Measurements from ENCODE around the gene ATP5IF1. TPM values are rescaled to one million over a fixed set of nuclear protein-coding genes. Genes with fewer than 3 reads are reported as not detected.

The ATP5IF1 gene
- total RNA-seq, 1 donor from 2014 or later: 121 TPM

DNA sequence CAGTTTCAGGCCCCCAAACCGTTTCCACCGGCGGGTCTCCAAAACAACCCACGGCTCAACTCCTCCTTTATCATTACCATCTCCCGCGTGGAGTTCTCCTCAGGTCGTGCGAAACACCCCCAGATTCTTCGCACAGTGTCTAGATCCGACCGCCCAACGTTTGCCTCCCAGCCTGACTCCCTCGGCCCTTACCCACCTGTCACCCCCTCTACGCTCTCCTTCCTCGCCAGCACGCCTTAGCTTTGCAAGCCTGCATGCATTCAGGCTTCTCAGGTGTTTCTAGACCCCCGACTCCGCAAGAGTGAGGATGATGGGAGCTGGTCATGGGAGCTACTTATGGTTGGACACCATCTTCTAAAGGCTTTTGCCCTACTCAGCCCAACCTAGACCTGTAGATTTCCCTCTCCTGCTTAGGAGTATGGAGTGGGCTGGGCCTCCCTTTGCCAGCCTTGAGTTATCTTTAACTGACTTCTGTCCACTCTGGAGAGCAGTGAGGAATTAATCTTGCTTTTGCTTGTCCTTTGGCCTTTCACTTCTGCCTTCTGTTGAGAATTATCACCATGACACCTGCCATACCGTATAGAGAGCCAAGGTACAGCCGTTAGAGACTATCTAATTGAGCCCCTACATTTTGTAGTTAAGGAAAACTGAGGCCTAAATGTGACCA is 865 bp downstream of the ATP5IF1 start:
- peak in 1 of 2 donors; percentile 3 for DNase-seq (ENCODE audit: low read depth in 2 of 2)

DNA sequence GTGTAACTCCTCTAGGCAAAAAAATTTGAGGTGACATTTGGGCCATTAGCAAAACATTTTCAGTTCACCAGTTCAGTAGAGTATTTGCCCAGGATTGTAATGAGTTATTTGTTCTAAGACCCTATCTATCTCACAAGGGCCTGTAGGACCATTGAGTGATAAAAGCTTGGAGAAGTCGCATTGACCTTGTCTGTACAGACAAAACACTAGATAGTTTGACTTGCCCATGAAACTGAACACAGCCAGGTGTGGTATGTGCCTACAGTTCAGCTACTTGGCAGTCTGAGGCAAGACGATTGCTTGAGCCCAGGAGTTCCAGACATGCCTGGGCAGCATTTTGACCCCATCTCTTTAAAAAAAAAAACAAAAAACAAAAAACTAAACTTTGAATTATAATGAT is 3.1 kb downstream of the ATP5IF1 start:
- DNase-seq (ENCODE audit: low read depth in 2 of 2): no peak

DNA sequence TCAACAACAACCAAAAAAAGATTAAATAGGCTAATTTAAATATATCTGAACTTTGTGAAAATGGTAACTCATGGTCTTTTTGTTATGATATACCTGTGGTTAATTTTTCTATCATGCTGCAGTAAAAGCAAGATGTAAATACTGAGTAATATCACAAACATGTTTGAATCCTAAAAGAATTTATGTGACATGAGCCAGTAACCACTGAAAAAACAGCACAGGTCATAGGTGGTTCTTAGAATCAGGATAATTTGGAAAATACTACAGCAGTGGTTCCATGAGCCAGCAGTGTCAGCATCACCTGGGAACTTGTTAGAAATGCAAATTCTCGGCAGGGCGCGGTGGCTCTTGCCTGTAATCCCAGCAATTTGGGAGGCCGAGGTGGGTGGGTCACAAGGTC is 4.1 kb downstream of the ATP5IF1 start:
- DNase-seq (ENCODE audit: low read depth in 2 of 2): no peak

DNA sequence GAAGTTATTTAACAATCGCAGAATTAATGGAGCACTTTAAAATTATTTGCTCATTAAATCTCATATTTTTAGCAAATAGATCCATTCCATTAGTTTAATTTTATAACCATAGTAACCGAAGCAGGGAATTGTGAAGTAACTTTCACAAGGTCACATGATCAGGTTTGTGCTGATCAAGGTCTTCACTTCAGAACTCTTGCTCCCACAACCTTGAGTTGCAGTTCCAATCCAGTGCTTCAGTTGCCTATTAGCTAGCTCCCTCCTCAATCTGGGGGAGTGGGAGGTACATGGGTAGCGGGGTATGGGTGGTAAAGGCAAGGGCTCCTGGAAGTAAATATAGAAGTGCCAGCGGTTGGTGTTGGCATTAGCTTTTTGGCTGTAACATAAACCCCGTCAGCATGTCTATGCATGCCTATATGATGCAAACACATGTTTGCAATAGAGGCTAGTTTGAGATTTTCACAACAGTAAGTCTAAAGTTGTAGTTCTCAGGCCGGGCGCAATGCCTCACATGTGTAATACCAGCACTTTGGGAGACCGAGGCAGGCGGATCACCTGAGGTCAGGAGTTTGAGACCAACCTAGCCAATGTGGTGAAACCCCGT is 5.8 kb downstream of the ATP5IF1 start:
- no peak for DNase-seq (ENCODE audit: low read depth in 2 of 2)

DNA sequence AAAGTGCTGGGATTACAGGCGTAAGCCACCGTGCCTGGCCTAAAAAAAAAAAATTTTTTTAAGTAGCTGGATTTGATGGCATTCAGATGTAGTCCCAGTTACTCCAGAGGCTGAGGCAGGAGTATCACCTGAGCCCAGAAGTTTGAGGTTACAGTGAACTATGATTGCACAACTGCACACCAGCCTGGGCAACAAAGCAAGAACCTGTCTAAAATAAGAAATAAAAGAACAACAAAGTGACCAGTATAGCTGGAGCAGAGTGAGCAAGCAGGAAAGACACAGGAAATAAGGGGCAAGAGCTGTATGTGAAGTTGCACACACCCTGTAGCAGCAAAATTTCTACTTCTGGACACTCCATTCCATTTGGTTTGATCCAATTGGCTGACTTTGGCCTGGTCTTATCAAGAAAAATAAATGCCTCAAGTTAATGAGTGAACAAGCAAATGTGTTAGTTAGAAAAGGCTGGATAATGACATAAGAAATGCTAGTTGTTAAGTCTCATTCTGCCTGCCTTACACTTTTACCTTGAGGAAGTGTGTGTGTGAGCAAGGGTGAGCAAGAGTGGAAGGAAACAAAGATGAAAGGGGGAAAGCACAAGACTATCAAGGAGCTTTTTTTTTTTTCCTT is 7.9 kb downstream of the ATP5IF1 start:
- peak in 1 of 2 donors; percentile 53 for DNase-seq (ENCODE audit: low read depth in 2 of 2)

DNA sequence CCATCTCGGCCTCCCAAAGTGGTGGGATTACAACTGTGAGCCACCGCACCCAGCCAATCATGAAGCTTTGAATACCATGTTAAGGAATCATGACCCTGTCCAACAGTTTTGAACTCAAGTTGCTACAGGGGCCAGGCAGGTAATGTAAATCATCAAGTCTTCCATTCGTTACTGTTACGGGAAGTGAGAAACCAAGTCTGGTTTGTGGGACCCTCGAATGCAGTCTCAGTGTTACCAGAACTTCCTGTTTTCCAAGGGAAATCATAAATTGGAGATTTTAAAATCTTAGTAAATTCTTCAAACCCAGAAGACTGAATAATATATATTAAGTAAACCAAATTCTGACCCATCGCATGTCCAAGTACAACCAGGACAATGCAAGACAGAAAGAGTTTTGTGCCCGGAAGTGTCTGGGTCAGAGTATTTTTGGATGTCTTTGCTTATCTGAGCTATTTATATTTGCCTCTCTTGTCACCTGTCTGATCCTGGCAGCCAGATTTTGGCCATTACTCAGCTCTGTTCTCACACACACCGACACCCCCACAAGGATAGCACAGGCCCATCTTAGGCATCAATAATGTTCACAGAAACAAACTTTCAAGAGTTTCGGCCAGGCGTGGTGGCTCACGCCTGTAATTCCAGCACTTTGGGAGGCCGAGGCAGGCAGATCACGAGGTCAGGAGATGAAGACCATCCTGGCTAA is 8.8 kb downstream of the ATP5IF1 start:
- no peak for DNase-seq (ENCODE audit: low read depth in 2 of 2)

DNA sequence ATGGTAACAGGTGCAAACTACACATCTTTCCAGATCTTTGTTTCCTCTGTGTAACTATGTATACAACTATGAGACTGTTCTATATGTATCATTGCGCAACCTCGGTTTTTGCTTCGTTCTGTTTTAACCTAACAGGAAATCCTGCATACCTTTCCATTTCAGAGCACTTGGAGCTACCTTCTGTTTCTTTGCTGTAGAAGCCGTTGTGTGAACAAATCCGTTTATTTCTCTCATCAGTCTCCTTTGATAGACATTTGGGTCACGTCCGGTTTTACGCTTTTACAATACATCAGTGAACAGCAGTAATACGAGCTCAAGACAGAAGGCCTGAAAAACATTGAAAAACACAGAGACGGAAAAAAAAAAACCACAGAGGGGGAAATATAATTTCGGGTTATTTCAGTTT is 10.5 kb downstream of the ATP5IF1 start:
- peak; percentile 11 to 58 for DNase-seq (ENCODE audit: low read depth in 2 of 2)

DNA sequence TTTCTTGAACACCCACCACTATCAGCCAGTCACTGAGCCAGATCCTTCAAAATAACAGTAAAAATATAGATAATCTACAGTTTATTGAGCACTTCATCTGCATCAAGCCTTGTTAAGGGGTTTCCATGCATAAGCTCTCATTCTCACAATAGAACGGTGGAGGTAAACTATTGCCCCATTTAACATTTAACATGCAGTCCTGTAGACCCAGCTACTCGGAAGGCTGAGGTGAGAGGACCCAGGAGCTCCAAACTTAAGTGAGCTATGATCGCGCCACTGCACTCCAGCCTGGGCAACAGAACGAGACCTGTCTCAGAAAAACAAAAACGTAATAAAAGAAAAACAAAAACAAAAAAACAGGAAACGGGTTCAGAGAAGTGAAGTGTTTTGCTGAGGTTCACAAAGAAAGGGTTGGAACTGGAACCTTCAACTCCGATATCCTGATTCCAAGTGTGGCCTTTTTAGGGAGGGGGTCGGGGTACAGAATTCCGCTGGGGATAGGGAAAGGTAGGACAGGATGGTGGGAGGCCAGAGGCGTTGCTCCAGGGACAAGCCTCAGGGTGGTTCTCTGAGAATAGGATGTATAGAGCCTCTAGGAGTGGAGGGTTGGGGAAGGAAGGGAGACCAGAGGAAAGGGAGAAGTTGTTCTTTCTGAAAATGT is 11.8 kb downstream of the ATP5IF1 start:
- no peak for DNase-seq (ENCODE audit: low read depth in 2 of 2)

DNA sequence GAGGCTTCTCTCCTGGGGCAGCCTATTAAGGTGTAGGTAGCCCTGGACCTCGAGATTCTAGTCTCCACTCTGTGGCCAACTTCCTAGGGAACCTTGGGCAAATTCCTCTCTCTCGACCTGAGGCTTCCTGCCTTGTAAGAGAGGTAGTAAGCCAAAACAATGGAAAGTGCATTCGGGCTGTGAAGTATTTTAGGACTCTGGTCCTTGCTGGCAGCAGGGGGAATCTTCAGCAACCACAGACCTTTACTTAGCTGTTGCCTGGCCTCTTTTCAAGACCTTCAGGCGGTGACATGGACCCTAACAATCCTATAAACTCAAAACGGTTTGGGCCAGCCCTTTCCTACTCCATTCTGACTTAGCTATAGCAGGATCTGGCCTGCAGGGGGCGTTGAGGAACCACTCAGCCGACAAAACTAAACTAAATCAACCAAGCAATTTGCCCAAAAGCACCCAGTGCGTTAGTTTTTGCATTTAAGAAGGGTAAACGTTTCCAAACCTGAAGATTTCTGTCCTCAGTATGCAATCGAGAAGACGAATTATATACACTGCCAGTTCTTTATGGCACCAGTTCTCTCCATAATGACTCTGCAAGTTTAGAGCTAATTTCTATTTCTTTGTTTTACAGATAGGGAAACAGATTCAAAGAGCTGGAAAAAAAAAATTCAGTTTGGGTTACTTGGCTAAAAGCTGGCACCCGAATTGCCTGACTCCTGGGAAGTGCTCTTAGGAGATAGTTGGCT is 12.5 kb downstream of the ATP5IF1 start:
- peak; percentile 49 to 77 for DNase-seq (ENCODE audit: low read depth in 2 of 2)

DNA sequence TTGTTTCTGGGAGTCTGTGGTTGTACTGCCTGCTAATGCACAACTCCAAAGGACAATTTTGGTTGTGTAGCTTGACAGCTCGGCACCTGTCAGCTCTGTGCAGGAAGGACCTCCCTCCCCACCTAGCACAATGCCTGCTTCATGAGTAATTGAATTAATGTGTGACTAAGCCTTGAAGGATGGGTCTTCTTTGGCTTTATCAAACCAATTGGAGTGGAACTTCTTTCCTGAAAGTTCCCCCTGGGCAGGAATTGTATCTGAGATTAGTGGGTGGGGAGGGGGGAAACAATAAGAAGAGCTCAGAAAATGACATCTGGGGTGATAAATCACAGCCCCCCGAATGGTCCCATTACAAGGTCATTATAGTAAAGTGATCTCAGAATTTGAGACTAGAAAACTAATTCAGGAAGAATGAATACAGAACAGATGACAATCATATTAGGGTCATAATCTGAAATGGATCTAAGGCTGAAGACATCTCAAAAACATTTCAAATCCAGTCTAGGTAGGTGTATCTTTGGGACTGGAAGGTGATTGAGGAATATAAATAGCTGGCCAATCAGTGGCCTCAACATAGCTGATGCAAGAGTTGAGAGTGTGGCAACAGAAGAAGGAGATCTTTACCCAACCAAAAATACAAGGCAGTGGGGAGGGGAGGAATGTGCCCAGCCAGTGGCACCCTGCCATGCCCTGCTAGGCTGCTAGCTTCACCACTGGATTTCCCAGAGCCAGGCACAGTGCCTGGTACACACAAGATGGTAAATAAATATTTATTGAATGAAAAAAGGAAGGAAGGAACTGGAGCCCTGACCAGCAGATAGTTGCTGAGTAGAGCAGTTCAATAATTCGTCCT is 13.3 kb downstream of the ATP5IF1 start:
- peak in 1 of 2 donors; percentile 55 for DNase-seq (ENCODE audit: low read depth in 2 of 2)

DNA sequence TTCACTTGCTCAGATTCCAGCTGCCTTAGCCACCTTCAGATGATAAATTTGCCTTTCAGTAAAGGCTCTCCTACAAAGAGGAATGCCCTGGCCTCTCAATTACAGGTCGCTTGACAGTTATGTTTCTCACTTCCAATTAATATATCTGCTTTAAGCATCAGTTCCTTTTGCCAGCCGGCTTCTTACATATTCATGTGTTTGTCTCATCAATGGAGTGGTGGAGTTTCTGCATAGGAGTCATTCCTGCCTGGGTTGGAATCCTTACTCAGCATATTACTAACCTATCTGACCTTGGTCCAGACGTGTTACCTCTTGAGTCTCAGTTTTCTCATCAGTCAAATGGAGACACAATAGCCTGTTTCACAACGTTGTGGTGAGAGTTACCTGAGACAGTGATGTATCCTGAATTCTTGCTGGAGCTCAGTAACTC is 14.0 kb downstream of the ATP5IF1 start:
- DNase-seq (ENCODE audit: low read depth in 2 of 2): no peak

DNA sequence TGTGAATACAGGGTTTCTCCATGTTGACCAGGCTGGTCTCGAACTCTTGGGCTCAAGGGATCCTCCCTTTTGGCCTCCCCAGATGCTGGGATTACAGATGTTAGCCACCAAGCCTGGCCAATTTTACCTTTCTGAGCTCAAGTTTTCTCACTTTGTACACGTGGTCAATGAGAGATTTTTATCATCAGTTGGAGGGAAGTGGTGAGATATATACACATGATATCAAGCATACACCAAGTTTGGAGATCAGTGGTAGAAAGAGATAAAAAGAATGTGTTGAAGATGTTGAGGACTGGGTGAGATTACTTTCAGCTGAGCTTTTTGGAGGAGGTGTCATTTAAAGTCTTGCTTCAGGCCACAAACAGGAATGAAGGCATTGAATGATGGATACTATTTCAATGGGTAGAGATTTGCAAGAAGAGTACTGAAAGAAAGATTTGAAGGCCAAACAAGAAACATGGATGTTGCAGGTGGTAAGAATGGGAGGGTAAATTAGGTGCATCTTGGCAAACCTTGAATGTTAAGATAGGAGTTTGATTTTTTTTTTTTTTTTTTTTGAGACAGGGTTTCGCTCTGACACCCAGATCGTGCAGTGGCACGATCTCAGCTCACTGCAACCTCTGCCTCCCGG is 20.4 kb downstream of the ATP5IF1 start:
- no peak for DNase-seq (ENCODE audit: low read depth in 2 of 2)

DNA sequence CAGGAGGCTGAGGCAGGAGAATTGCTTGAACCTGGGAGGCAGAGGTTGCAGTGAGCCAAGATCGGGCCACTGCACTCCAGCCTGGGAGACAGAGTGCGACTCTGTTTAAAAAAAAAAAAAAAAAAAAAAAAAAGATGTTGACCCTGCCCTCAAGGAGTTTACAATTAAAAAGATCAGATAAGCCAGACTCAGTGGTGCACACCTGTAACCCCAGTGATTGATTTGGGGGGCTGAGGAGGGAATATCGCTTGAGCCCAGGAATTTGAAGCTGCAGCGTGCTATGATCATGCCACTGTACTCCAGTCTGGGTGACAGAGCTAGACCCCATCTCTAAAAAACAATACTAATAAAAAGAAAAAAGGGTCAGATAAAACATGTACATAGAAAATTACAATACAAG is 21.8 kb downstream of the ATP5IF1 start:
- no peak for DNase-seq (ENCODE audit: low read depth in 2 of 2)

DNA sequence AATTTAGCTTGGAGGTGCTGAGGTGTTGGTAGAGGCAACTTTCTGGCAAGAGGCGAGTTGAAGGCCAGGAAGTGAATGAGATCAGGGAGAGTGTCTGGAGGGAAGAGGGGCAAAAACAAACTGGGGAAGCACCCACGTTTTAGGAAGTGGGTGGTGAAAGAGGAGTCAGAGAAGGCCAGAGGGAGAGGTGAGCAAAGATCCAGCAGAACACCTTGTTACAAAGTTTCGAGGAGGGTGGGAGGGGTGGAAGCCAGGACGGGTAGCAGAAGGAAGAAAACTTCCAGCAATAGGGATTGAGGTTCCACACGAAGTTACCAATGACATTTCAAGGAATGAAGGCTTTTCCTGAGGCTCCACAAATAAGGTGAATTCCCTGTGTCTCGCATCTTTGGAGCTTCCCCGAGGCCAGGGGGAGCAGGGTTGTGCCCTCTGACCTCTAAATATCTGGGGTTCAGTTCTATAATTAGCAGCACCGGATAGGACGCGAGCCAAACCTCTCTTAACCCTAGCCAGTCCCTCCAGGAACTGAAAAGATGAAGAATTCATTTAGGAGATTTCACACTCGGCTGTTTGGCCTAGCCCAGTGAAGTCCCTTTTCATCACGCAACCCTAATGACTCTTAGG is 22.8 kb downstream of the ATP5IF1 start:
- no peak for DNase-seq (ENCODE audit: low read depth in 2 of 2)

DNA sequence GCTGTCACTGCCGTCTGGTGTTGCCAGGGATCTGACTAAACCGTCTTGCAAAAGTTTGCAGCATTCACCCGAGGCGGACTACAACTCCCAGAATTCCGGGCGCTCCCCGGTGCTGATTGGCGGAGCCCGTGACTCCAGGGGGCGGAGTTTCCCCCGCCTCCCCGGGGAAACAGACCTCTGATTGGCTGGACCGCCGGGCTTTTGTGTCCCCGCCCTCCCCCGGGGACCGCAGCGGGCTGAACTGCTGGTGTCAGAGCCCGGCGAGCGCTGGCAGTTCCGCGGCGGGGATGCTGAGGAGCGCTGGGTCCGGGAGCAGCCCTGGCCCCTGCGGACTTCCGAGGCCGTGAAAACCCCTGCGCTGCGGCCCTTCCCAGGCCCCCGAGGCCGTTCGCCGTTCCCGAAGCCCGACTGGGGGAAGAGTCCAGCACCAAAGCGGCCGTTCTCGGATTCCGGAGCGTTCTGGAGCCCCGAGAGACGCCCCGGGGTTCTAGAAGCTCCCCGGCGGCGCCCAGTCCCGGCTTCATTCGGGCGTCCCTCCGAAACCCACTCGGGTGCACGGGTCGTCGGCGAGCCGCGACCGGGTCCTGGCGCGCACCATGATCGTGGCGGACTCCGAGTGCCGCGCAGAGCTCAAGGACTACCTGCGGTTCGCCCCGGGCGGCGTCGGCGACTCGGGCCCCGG is 23.5 kb downstream of the ATP5IF1 start, which contains the start of gene SESN2:
Gene SESN2 (plus strand): TSS at position 267 of the 682 bp plus-strand sequence. CDS start 330 bp downstream, at position 597.
- peak; percentile 87 to 98 for DNase-seq (ENCODE audit: low read depth in 2 of 2)

DNA sequence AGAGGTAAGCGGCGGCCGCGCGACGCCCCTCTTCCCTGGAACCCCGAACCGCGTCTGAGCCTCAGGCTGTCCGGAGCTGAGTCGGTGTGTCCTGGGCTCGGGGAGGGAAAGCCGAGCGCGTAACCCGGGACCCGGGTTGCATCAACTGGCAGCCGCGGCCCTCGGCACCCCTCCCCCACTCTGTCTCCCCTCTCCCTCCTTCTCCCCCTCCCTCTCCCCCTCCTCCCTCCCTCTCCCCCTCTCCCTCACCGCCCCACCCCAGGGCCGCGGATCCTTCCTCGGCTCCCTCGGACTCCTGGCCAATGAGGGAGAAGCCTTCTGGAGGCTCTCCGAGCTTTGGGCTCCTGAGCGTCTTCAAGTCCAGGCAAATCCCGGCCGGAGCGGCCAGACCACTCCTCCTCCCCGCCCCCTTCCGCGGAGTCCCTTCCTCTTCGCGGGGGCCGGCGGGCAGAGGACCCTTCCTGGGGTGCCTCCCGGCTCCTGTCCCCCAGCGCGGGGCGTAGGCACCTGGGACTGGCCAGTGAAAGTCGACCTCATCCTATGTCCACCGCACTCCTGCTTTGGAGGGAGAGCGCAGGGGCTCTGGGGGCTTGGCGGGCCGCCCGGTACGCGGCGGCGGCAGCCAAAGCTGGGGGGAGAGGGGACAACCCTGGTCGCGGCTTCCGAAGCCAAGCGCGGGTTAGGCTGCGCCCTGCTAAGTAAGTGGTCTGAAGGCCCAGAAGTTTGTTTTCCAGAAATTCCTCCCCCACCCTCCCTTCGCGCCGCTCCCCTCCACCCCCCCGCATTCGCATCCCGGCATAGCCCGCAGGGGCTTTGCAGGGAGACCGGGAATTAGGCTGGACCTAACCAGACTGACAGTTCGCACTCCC is 24.2 kb downstream of the ATP5IF1 start:
- DNase-seq (ENCODE audit: low read depth in 2 of 2): peak in 1 of 2 donors; percentile 86

DNA sequence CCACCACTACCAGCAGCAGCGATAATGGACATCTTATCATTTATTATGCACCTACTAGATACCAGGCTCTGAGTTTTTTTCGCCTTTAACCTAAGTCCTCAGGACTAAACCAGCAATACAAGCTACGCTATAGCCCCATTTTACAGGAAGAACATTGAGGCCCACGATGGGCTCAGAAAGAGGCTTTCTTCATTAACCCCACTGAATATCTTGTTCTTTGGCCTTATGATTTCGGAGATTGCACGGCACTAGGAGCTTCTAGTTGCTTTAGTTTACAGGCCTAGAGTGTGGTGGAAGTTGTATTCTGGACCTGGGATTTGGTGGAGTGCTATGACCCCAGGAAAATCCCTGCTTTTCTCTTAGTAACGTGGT is 24.9 kb downstream of the ATP5IF1 start:
- DNase-seq (ENCODE audit: low read depth in 2 of 2): no peak

DNA sequence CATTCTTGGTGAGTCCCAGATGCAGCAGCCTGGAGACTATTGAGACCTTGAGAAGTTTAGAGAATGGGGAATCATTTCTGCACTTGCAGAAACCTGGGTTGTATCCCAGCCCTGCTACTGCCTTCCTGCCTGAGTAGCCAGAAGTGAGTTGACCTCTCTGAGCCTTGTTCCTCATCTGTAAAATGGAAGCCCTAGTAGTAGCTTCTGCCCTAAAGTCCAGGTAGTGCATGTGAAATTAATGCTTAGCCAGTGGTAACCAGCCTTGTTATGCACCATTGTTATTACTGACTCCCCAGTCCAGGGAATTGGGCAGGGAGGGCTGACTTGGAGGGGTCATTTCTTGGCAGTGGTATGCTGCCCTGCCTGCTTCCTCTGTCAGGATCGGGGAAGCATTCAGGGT is 29.0 kb downstream of the ATP5IF1 start:
- no peak for DNase-seq (ENCODE audit: low read depth in 2 of 2)
